OCI-LY3 (cell line): ENCODE measurements around the gene SCYGR2.
A peak's percentile ranks its signal among the peaks of the same experiment; 100 is the strongest.

Experiments
- H2AFZ ChIP-seq: fragments of 200-600, 300-600 bp; shearing (Covaris generic); 2 replicates; pipeline ENCODE4 v1.6.0; 2014; ENCODE audit warnings: antibody characterized with exemption, low read depth, low read length
- H3K27ac ChIP-seq: fragments of 200-600, 300-600 bp; sonication (generic); 2 replicates; pipeline ENCODE4 v1.5.1; 2014; ENCODE audit warnings: mild to moderate bottlenecking, low read length, moderate library complexity, mixed read lengths
- H3K27me3 ChIP-seq: fragments of 200-600, 300-600 bp; sonication (generic); 2 replicates; pipeline ENCODE4 v1.6.1; 2014; ENCODE audit warnings: low read depth, low read length, mixed read lengths
- H3K36me3 ChIP-seq: fragments of 200-600, 300-600 bp; sonication (generic); replicated peaks from 2 replicates; pipeline ENCODE3; 2014; ENCODE audit warnings: low read depth, low read length, mixed read lengths
- H3K4me1 ChIP-seq: fragments of 300-600, 200-600 bp; sonication (generic); 2 replicates; pipeline ENCODE4 v1.6.1; 2014; ENCODE audit warnings: low read length, mixed read lengths
- H3K4me2 ChIP-seq: fragments of 200-600, 300-600 bp; sonication (generic); 2 replicates; pipeline ENCODE4 v1.6.1; 2014; ENCODE audit warnings: low read length, mixed read lengths
- H3K4me3 ChIP-seq: fragments of 300-600, 200-600 bp; sonication (generic); 2 replicates; pipeline ENCODE4 v1.5.1; 2014; ENCODE audit warnings: antibody characterized with exemption, mild to moderate bottlenecking, low read length, moderate library complexity
- H3K79me2 ChIP-seq: fragments of 300-600, 200-600 bp; shearing (Covaris generic); 2 replicates; pipeline ENCODE4 v1.6.1; 2014; ENCODE audit warnings: mild to moderate bottlenecking, low read length, mixed read lengths
- H3K9ac ChIP-seq: fragments of 300-600, 200-600 bp; shearing (Covaris generic); 2 replicates; pipeline ENCODE4 v1.6.0; 2014; ENCODE audit warnings: mild to moderate bottlenecking, low read length, moderate library complexity
- H3K9me3 ChIP-seq: fragments of 200-600, 300-600 bp; shearing (Covaris generic); 2 replicates; pipeline ENCODE4 v1.6.1; 2014; ENCODE audit warnings: low read length, mixed read lengths; ENCODE audit not compliant: insufficient read depth
- H4K20me1 ChIP-seq: fragments of 200-600, 300-600 bp; sonication (generic); 2 replicates; pipeline ENCODE4 v1.6.1; 2016; ENCODE audit warnings: low read length, mixed read lengths; ENCODE audit not compliant: insufficient read depth
- CTCF ChIP-seq: fragments of 200-600, 300-600 bp; sonication (generic); IDR thresholded peaks from 2 replicates; pipeline ENCODE4 v1.5.1; 2014; ENCODE audit warnings: antibody characterized with exemption, low read length, low read depth
- EZH2phosphoT487 ChIP-seq: fragments of 200-600 bp; shearing (Covaris generic); IDR thresholded peaks from 2 replicates; pipeline ENCODE4 v1.6.1; 2018; ENCODE audit warnings: antibody characterized with exemption, mixed run types, low read depth

Gene SCYGR2

GRCh38 chr2:227626580-227627151 lies 28.0 kb downstream of the SCYGR2 start:
- H3K4me3 ChIP-seq, result no peak overlapping the region
- no peaks in the 10 kb centered on the region for H3K36me3 ChIP-seq
- no peaks in the 10 kb centered on the region for H3K9me3 ChIP-seq
- H3K27me3 ChIP-seq, result peaks cover 15% of the 10 kb centered on the region
- H3K27ac ChIP-seq, result no peak overlapping the region
- no peak for TF ChIP-seq EZH2phosphoT487
- no peak for TF ChIP-seq CTCF
- H3K9ac ChIP-seq, result no peak overlapping the region
- H2AFZ ChIP-seq, result no peak overlapping the region
- H4K20me1 ChIP-seq, result no peaks in the 10 kb centered on the region
- H3K79me2 ChIP-seq, result no peaks in the 10 kb centered on the region
- H3K4me2 ChIP-seq, result no peak overlapping the region
- H3K4me1 ChIP-seq, result peaks cover 14% of the 10 kb centered on the region

- Histone ChIP-seq H3K27ac (no peak overlapping the region), H3K36me3 (no peaks in the 10 kb centered on the region), H3K4me2 (peak overlapping the region; percentile 51), H3K9ac (no peak overlapping the region), H4K20me1 (no peaks in the 10 kb centered on the region), H3K9me3 (no peaks in the 10 kb centered on the region), H3K4me1 (peaks cover 14% of the 10 kb centered on the region), H2AFZ (no peak overlapping the region), H3K4me3 (no peak overlapping the region), H3K79me2 (no peaks in the 10 kb centered on the region), H3K27me3 (peaks cover 15% of the 10 kb centered on the region)
- TF ChIP-seq CTCF (no peak), EZH2phosphoT487 (no peak)
Observed at GRCh38 chr2:227627769-227628168, 29.1 kb downstream of the SCYGR2 start.

GRCh38 chr2:227629435-227629834 lies 30.7 kb downstream of the SCYGR2 start:
- no peaks in the 10 kb centered on the region for H3K36me3 ChIP-seq
- no peak overlapping the region for H3K4me3 ChIP-seq
- H3K4me1 ChIP-seq, result peaks cover 14% of the 10 kb centered on the region
- H3K27ac ChIP-seq, result no peak overlapping the region
- no peaks in the 10 kb centered on the region for H3K79me2 ChIP-seq
- H2AFZ ChIP-seq, result no peak overlapping the region
- TF ChIP-seq EZH2phosphoT487 (no peak), CTCF (no peak)
- H3K9me3 ChIP-seq, result no peaks in the 10 kb centered on the region
- peaks cover 15% of the 10 kb centered on the region for H3K27me3 ChIP-seq
- H3K9ac ChIP-seq, result no peak overlapping the region
- no peak overlapping the region for H3K4me2 ChIP-seq
- no peaks in the 10 kb centered on the region for H4K20me1 ChIP-seq

- Histone ChIP-seq H3K27me3 (peaks cover 15% of the 10 kb centered on the region), H3K4me3 (no peak overlapping the region), H2AFZ (no peak overlapping the region), H3K36me3 (no peaks in the 10 kb centered on the region), H3K79me2 (no peaks in the 10 kb centered on the region), H3K9ac (no peak overlapping the region), H4K20me1 (no peaks in the 10 kb centered on the region), H3K27ac (no peak overlapping the region), H3K4me1 (peaks cover 14% of the 10 kb centered on the region), H3K9me3 (no peaks in the 10 kb centered on the region), H3K4me2 (no peak overlapping the region)
- no peak for TF ChIP-seq CTCF
- no peak for TF ChIP-seq EZH2phosphoT487
Observed at GRCh38 chr2:227630322-227630721, 31.6 kb downstream of the SCYGR2 start.
